SK-N-SH (cell line): ENCODE results near the gene SPATA31C1.

Experiments used
- CHD2 ChIP-seq: fragments of 150-350 bp; IDR thresholded peaks from 2 replicates; pipeline ENCODE4 v1.6.1; 2018; ENCODE audit warnings: low read length; ENCODE audit not compliant: partially characterized antibody
- RCOR1 ChIP-seq: fragments of 150-350 bp; IDR thresholded peaks from 2 replicates; pipeline ENCODE4 v1.6.1; 2017; ENCODE audit warnings: antibody characterized with exemption, low read length
- RFX5 ChIP-seq: IDR thresholded peaks from 2 replicates; pipeline ENCODE4 v1.6.1; 2012; ENCODE audit warnings: mild to moderate bottlenecking, improper control_type of control experiment, low read length

- TF ChIP-seq CHD2 (no peak), RFX5 (no peak), RCOR1 (no peak)
These were observed 32.5 kb downstream of the SPATA31C1 start for GRCh38 chr9:87950296-87950695.
